KBM-7 (cell line): Measurements from ENCODE around the gene BCAS1.

Experiments
- DNase-seq: peaks from one replicate; pipeline ENCODE4 v3.0.0-alpha.2; 2015
- in situ Hi-C: fragments of 300-500 bp; cut with MboI; formaldehyde crosslinking; loops from 2 replicates; pipeline ENCODE4 v1.14.3; 2020; ENCODE audit warnings: low sequenced_read_pairs, low pct_unique_long_range_greater_than_20kb, mixed read lengths

The BCAS1 gene

GRCh38 chr20:53930651-53931504 lies 139.5 kb downstream of the BCAS1 start:
- DNase-seq, result no peak
- in situ Hi-C loops, result no loop called here

- in situ Hi-C loops, result no loop called here
- no peak for DNase-seq
These were observed 140.3 kb downstream of the BCAS1 start for GRCh38 chr20:53929974-53930650.

- in situ Hi-C loops, result no loop called here
- no peak for DNase-seq
These were observed 141.0 kb downstream of the BCAS1 start for GRCh38 chr20:53929399-53929798.

GRCh38 chr20:53927990-53928389 lies 142.4 kb downstream of the BCAS1 start:
- DNase-seq, result no peak
- in situ Hi-C loops, result no loop called here

- DNase-seq, result peak; percentile 83
- in situ Hi-C loops, result no loop called here
These were observed 143.9 kb downstream of the BCAS1 start for GRCh38 chr20:53926428-53927028.

GRCh38 chr20:53925651-53926401 lies 144.6 kb downstream of the BCAS1 start:
- in situ Hi-C loops, result no loop called here
- no peak for DNase-seq

GRCh38 chr20:53923566-53924369 lies 146.6 kb downstream of the BCAS1 start:
- DNase-seq, result no peak
- in situ Hi-C loops, result no loop called here

- in situ Hi-C loops, result no loop called here
- DNase-seq, result peak; percentile 93
These were observed 147.5 kb downstream of the BCAS1 start for GRCh38 chr20:53922901-53923314.

- DNase-seq, result no peak
- in situ Hi-C loops, result no loop called here
These were observed 148.9 kb downstream of the BCAS1 start for GRCh38 chr20:53921443-53921973.

GRCh38 chr20:53920647-53921245 lies 149.6 kb downstream of the BCAS1 start:
- in situ Hi-C loops, result no loop called here
- no peak for DNase-seq

- DNase-seq, result no peak
- in situ Hi-C loops, result no loop called here
These were observed 150.5 kb downstream of the BCAS1 start for GRCh38 chr20:53919886-53920285.

- no peak for DNase-seq
- in situ Hi-C loops, result no loop called here
These were observed 151.4 kb downstream of the BCAS1 start for GRCh38 chr20:53918949-53919361.

GRCh38 chr20:53918020-53918311 lies 152.4 kb downstream of the BCAS1 start:
- in situ Hi-C loops, result no loop called here
- DNase-seq, result no peak

- no peak for DNase-seq
- in situ Hi-C loops, result no loop called here
These were observed 153.0 kb downstream of the BCAS1 start for GRCh38 chr20:53917145-53918019.

GRCh38 chr20:53916173-53916512 lies 154.3 kb downstream of the BCAS1 start:
- in situ Hi-C loops, result no loop called here
- DNase-seq, result no peak

GRCh38 chr20:53915446-53916172 lies 154.8 kb downstream of the BCAS1 start:
- in situ Hi-C loops, result no loop called here
- peak; percentile 97 for DNase-seq
